Stimulated activated effector memory CD8-positive, alpha-beta T cell treated with anti-CD3 and anti-CD28 coated beads, Interleukin-12 subunit alpha, Interleukin-12 subunit beta, amount 100 ng/mL, for 72 hours (primary cell): Measurements from ENCODE around the gene LSM14A.
"Not testable (repeated sequence)": the region's sequence is repeated elsewhere in the genome, so short reads cannot be mapped to it uniquely, and the experiment has no call there.

ENCODE experiments used
- ATAC-seq: fragments of 150-1000 bp; cut with Tn5 transposase; 2 replicates; pipeline ENCODE4 v1.10.0; 2021
- DNase-seq, 2 donors: peaks; one replicate each; pipeline ENCODE4 v3.0.0; 2021 to 2022; ENCODE audit warnings: low spot score in 2 of 2
- H3K27ac Mint-ChIP-seq: one replicate; pipeline ENCODE4 v1.8.0; 2022; ENCODE audit warnings: mild to moderate bottlenecking, mixed read lengths
- H3K36me3 Mint-ChIP-seq: one replicate; pipeline ENCODE4 v1.8.0; 2022; ENCODE audit warnings: mild to moderate bottlenecking, mixed read lengths
- H3K4me1 Mint-ChIP-seq: one replicate; pipeline ENCODE4 v1.8.0; 2022; ENCODE audit warnings: mixed read lengths
- H3K4me3 Mint-ChIP-seq: one replicate; pipeline ENCODE4 v1.8.0; 2022; ENCODE audit warnings: mild to moderate bottlenecking, mixed read lengths
- H3K9me3 Mint-ChIP-seq: one replicate; pipeline ENCODE4 v1.8.0; 2022; ENCODE audit warnings: mixed read lengths

Gene LSM14A

GRCh38 chr19:34225659-34226015, 53.3 kb downstream of the LSM14A start:
- H3K27ac Mint-ChIP-seq, result peak overlapping the region; percentile 50
- peaks cover 100% of the 10 kb centered on the region for H3K36me3 Mint-ChIP-seq
- peak overlapping the region; percentile 12 for H3K4me3 Mint-ChIP-seq
- DNase-seq, result no peak
- H3K4me1 Mint-ChIP-seq, result peaks cover 54% of the 10 kb centered on the region
- no peaks in the 10 kb centered on the region for H3K9me3 Mint-ChIP-seq
- ATAC-seq, result peak; percentile 5

GRCh38 chr19:34226036-34226435, 53.7 kb downstream of the LSM14A start:
- H3K36me3 Mint-ChIP-seq, result peaks cover 100% of the 10 kb centered on the region
- ATAC-seq (peak; percentile 81), DNase-seq (no peak)
- H3K27ac Mint-ChIP-seq, result peak overlapping the region; percentile 50
- H3K9me3 Mint-ChIP-seq, result no peaks in the 10 kb centered on the region
- peak overlapping the region; percentile 12 for H3K4me3 Mint-ChIP-seq
- H3K4me1 Mint-ChIP-seq, result peaks cover 56% of the 10 kb centered on the region

- no peak overlapping the region for H3K4me3 Mint-ChIP-seq
- no peak overlapping the region for H3K27ac Mint-ChIP-seq
- H3K9me3 Mint-ChIP-seq, result no peaks in the 10 kb centered on the region
- H3K4me1 Mint-ChIP-seq, result peaks cover 69% of the 10 kb centered on the region
- H3K36me3 Mint-ChIP-seq, result peaks cover 83% of the 10 kb centered on the region
- DNase-seq, result no peak
- no peak for ATAC-seq
Measured at GRCh38 chr19:34228347-34228746, 56.0 kb downstream of the LSM14A start.

- DNase-seq (no peak), ATAC-seq (no peak)
- Mint-ChIP-seq H3K4me3 (no peak overlapping the region), H3K4me1 (peaks cover 65% of the 10 kb centered on the region), H3K9me3 (no peaks in the 10 kb centered on the region), H3K27ac (peak overlapping the region; percentile 63), H3K36me3 (peaks cover 79% of the 10 kb centered on the region)
Measured at GRCh38 chr19:34228762-34229161, 56.5 kb downstream of the LSM14A start.

- no peaks in the 10 kb centered on the region for H3K9me3 Mint-ChIP-seq
- H3K4me3 Mint-ChIP-seq, result no peak overlapping the region
- peak overlapping the region; percentile 63 for H3K27ac Mint-ChIP-seq
- DNase-seq, result no peak
- H3K4me1 Mint-ChIP-seq, result peaks cover 60% of the 10 kb centered on the region
- ATAC-seq, result peak; percentile 55
- peaks cover 69% of the 10 kb centered on the region for H3K36me3 Mint-ChIP-seq
Measured at GRCh38 chr19:34229721-34230120, 57.4 kb downstream of the LSM14A start.

- DNase-seq (no peak), ATAC-seq (no peak)
- Mint-ChIP-seq H3K4me3 (no peak overlapping the region), H3K4me1 (peaks cover 50% of the 10 kb centered on the region), H3K27ac (no peak overlapping the region), H3K9me3 (no peaks in the 10 kb centered on the region), H3K36me3 (peaks cover 64% of the 10 kb centered on the region)
Measured at GRCh38 chr19:34230820-34231219, 58.5 kb downstream of the LSM14A start.

- Mint-ChIP-seq H3K4me1 (peaks cover 44% of the 10 kb centered on the region), H3K9me3 (no peaks in the 10 kb centered on the region), H3K36me3 (peaks cover 58% of the 10 kb centered on the region), H3K27ac (no peak overlapping the region), H3K4me3 (no peak overlapping the region)
- ATAC-seq, result no peak
- DNase-seq, result no peak
Measured at GRCh38 chr19:34231439-34231838, 59.1 kb downstream of the LSM14A start.

- H3K4me3 Mint-ChIP-seq, result peak overlapping the region; percentile 49
- H3K9me3 Mint-ChIP-seq, result no peaks in the 10 kb centered on the region
- peaks cover 44% of the 10 kb centered on the region for H3K36me3 Mint-ChIP-seq
- ATAC-seq (peak; percentile 93), DNase-seq (peak in 1 of 2 donors; percentile 68)
- peaks cover 35% of the 10 kb centered on the region for H3K4me1 Mint-ChIP-seq
- peak overlapping the region; percentile 86 for H3K27ac Mint-ChIP-seq
Measured at GRCh38 chr19:34232566-34233481, 60.5 kb downstream of the LSM14A start.

GRCh38 chr19:34235425-34235940, 63.2 kb downstream of the LSM14A start:
- Mint-ChIP-seq H3K4me1 (peaks cover 22% of the 10 kb centered on the region), H3K4me3 (no peak overlapping the region), H3K9me3 (no peaks in the 10 kb centered on the region), H3K36me3 (peaks cover 17% of the 10 kb centered on the region), H3K27ac (no peak overlapping the region)
- no peak for ATAC-seq
- DNase-seq, result no peak

GRCh38 chr19:34236035-34236987, 64.0 kb downstream of the LSM14A start:
- peaks cover 17% of the 10 kb centered on the region for H3K4me1 Mint-ChIP-seq
- no peak overlapping the region for H3K4me3 Mint-ChIP-seq
- H3K9me3 Mint-ChIP-seq, result no peaks in the 10 kb centered on the region
- peak overlapping the region; percentile 12 for H3K27ac Mint-ChIP-seq
- ATAC-seq (no peak), DNase-seq (no peak)
- H3K36me3 Mint-ChIP-seq, result peaks cover 9% of the 10 kb centered on the region

GRCh38 chr19:34237283-34237682, 65.0 kb downstream of the LSM14A start:
- Mint-ChIP-seq H3K4me1 (peaks cover 11% of the 10 kb centered on the region), H3K4me3 (no peak overlapping the region), H3K27ac (no peak overlapping the region), H3K9me3 (no peaks in the 10 kb centered on the region), H3K36me3 (peaks cover 6% of the 10 kb centered on the region)
- DNase-seq (no peak), ATAC-seq (no peak)

- DNase-seq (no peak), ATAC-seq (no peak)
- H3K9me3 Mint-ChIP-seq, result no peaks in the 10 kb centered on the region
- peaks cover 6% of the 10 kb centered on the region for H3K36me3 Mint-ChIP-seq
- no peak overlapping the region for H3K4me3 Mint-ChIP-seq
- peaks cover 4% of the 10 kb centered on the region for H3K4me1 Mint-ChIP-seq
- H3K27ac Mint-ChIP-seq, result no peak overlapping the region
Measured at GRCh38 chr19:34237939-34238338, 65.6 kb downstream of the LSM14A start.

- H3K4me1 Mint-ChIP-seq, result no peaks in the 10 kb centered on the region
- H3K36me3 Mint-ChIP-seq, result no peaks in the 10 kb centered on the region
- no peak overlapping the region for H3K27ac Mint-ChIP-seq
- H3K4me3 Mint-ChIP-seq, result no peak overlapping the region
- H3K9me3 Mint-ChIP-seq, result no peaks in the 10 kb centered on the region
- DNase-seq (no peak), ATAC-seq (no peak)
Measured at GRCh38 chr19:34241513-34242337, 69.4 kb downstream of the LSM14A start.

- H3K4me3 Mint-ChIP-seq, DNase-seq: not testable (repeated sequence)
- ATAC-seq, result peak; percentile 68
Measured at GRCh38 chr19:34243138-34243875, 71.0 kb downstream of the LSM14A start.

More at GRCh38 chr19:34243138-34243875, 71.0 kb downstream of the LSM14A start:
- not testable (repeated sequence) for H3K4me1 Mint-ChIP-seq, H3K36me3 Mint-ChIP-seq, H3K9me3 Mint-ChIP-seq, H3K27ac Mint-ChIP-seq
